ENCODE measurements around the gene ATR.
"Not testable (repeated sequence)": the region's sequence is repeated elsewhere in the genome, so short reads cannot be mapped to it uniquely, and the experiment has no call there.

Gene ATR

GRCh38 chr3:142417302-142417701 lies 161.2 kb downstream of the ATR start:
- in situ Hi-C loops (cut with HindIII; ENCODE audit: low sequenced_read_pairs), result no loop called here
- TF ChIP-seq, protein P1, sequence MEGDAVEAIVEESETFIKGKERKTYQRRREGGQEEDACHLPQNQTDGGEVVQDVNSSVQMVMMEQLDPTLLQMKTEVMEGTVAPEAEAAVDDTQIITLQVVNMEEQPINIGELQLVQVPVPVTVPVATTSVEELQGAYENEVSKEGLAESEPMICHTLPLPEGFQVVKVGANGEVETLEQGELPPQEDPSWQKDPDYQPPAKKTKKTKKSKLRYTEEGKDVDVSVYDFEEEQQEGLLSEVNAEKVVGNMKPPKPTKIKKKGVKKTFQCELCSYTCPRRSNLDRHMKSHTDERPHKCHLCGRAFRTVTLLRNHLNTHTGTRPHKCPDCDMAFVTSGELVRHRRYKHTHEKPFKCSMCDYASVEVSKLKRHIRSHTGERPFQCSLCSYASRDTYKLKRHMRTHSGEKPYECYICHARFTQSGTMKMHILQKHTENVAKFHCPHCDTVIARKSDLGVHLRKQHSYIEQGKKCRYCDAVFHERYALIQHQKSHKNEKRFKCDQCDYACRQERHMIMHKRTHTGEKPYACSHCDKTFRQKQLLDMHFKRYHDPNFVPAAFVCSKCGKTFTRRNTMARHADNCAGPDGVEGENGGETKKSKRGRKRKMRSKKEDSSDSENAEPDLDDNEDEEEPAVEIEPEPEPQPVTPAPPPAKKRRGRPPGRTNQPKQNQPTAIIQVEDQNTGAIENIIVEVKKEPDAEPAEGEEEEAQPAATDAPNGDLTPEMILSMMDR (IDR thresholded peaks at IDR 0.05; ENCODE audit: low read depth, low read length, missing control alignments), result no peak
- DNase-seq (ENCODE audit: low read depth), result no peak
- no peak overlapping the region for H3K4me3 ChIP-seq (ENCODE audit: low read depth, low read length)

DNA sequence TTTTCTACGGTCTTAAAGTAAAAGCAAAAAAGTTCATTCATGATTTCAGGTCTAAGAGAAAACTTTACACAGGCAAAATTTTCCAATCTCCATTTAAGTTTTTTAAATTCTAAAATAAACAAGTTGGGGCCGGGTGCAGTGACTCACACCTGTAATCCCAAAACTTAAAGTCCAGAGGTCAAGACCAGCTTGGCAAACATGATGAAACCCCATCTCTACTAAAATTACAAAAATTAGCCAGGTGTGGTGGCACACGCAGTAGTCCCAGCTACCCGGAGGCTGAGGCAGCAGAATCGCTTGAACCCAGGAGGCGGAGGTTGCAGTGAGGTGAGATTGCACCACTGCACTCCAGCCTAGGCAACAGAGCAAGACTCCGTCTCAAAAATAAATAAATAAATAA lies 178.0 kb downstream of the ATR start:
- H3K4me3 ChIP-seq (ENCODE audit: low read depth, low read length); DNase-seq (ENCODE audit: low read depth); in situ Hi-C loops (cut with HindIII; ENCODE audit: low sequenced_read_pairs): not testable (repeated sequence)
